ENCODE data around the gene TMIE. TPM values are rescaled to one million over a fixed set of nuclear protein-coding genes. Genes with fewer than 3 reads are reported as not detected.

TMIE gene
- total and polyA plus RNA-seq, 2 of the 8 experiments (the other 6 are each of a cell fraction or from before 2014, with no cell fraction given) = 0.45 to 0.67 TPM

DNA sequence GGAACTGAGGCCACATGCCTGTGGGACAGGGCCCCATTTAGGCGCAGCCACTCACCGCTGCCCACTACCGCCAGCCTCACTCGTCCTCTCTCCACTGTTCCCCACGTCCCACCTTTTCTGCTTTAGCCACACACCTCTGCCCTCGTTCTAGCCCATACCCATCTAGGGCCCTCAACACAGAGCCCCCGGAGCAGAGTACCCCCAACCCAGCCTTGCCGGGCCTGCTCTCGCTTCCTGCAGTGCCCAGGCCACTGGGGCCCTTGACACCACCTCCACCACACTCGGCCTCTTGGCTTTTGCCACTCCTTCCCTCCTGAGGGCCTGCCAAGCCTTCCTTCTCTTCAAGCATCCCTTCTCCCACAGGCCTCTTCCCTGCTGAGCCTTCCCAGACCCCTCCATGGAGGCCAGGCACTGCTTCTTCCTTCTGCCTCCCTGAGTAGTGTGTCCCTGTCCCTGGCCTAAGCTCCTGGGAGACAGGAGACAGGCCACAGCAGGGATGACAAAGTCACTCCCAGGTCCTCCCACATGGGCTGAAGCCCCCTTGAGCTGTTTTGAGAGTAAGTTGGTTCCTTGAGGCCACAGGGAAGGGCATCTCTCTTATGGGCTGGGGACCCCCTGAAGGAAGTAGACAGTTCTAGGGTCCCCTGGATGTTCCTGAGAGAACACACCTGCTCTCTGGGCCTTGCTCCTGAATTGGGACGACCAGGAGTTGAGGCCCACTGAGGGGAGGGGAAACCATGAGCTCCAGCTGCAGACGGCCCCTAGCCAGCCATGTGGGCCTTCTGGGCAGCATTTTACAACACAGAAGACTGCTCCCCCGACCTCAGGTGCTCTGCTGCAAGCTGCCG is 12.1 kb downstream of the TMIE start:
- Histone ChIP-seq H3K9me3 (ENCODE audit: insufficient read depth in 2 of 2, low read depth in 1 of 2, low read length in 1 of 2) (no peaks in the 10 kb centered on the region; a peak in 1 of 4 replicates), H2BK12ac (ENCODE audit: low read depth, low read length) (no peak overlapping the region), H4K8ac (ENCODE audit: extremely low read depth, insufficient read depth, low read length) (no peak overlapping the region), H4K20me1 (replicated peaks in 1 of 2; ENCODE audit: control insufficient read depth in 1 of 2, insufficient read depth in 2 of 2, low read length in 2 of 2) (peaks cover 0 to 3% of the 10 kb centered on the region in 2 experiments), H3K36me3 (ENCODE audit: control insufficient read depth in 2 of 4, insufficient read depth in 4 of 4, low read length in 3 of 4) (no peaks in the 10 kb centered on the region; a peak in 1 of 8 replicates), H2AK5ac (ENCODE audit: low read depth, low read length) (no peak overlapping the region), H3K4me3 (ENCODE audit: extremely low read depth in 1 of 4, insufficient read depth in 2 of 4, low read depth in 3 of 4, low read length in 4 of 4) (no peak overlapping the region), H3K14ac (ENCODE audit: insufficient read length) (no peak overlapping the region), H3K4me1 (replicated peaks in 1 of 4; ENCODE audit: control insufficient read depth in 3 of 4, insufficient read depth in 4 of 4, low read length in 3 of 4) (no peaks in the 10 kb centered on the region; a peak in 2 of 7 replicates), H3K4me2 (ENCODE audit: insufficient read depth in 1 of 2, low read depth in 2 of 2, low read length in 2 of 2) (no peak overlapping the region), H3K23ac (ENCODE audit: insufficient read length) (no peak overlapping the region), H4K91ac (replicated peaks; ENCODE audit: insufficient read length, low read length) (no peak overlapping the region), H2BK15ac (ENCODE audit: low read length) (no peak overlapping the region), H2AFZ (ENCODE audit: low read length) (no peak overlapping the region), H3K27ac (ENCODE audit: low read depth, low read length) (no peak overlapping the region), H3K9ac (replicated peaks in 1 of 4; ENCODE audit: extremely low read depth in 1 of 4, low read depth in 3 of 4, low read length in 3 of 4) (no peak overlapping the region; a peak in 1 of 7 replicates), H3K18ac (ENCODE audit: extremely low read depth, low read length) (no peak overlapping the region), H3K79me1 (ENCODE audit: low read depth, low read length) (no peaks in the 10 kb centered on the region), H3K27me3 (replicated peaks in 1 of 4; ENCODE audit: control insufficient read depth in 3 of 4, extremely low read depth in 1 of 4, insufficient read depth in 3 of 4, low read length in 3 of 4) (no peaks in the 10 kb centered on the region; a peak in 2 of 7 replicates), H3K4ac (replicated peaks; ENCODE audit: insufficient read length, low read depth, low read length) (no peak overlapping the region), H2BK5ac (ENCODE audit: low read depth, low read length) (no peak overlapping the region; the same call in 1 of the 2 replicates), H2BK20ac (ENCODE audit: low read length) (no peak overlapping the region), H3K23me2 (ENCODE audit: low read depth, low read length) (no peaks in the 10 kb centered on the region), H2BK120ac (replicated peaks; ENCODE audit: low read depth, low read length) (no peak overlapping the region), H3K79me2 (ENCODE audit: control insufficient read depth in 1 of 2, insufficient read depth in 2 of 2, low read length in 2 of 2) (no peaks in the 10 kb centered on the region), H4K5ac (ENCODE audit: insufficient read length, low read depth, low read length) (no peak overlapping the region), H3K56ac (replicated peaks; ENCODE audit: insufficient read length, low read depth, low read length) (no peak overlapping the region)
- ChIA-PET CTCF (ENCODE audit: partially characterized antibody) (interaction anchor here (0.8 to 6.3 kb wide), 6 partner anchors 7 to 216 kb away, joined by 3 to 22 read pairs (median 6); partner anchors contain the start of gene ALS2CL), POLR2A (ENCODE audit: partially characterized antibody) (interaction anchor here (0.5 kb wide), 1 partner anchor 50 kb away, joined by 3 read pairs; no protein-coding TSS in a partner anchor)
- TF ChIP-seq SP4 (IDR thresholded peaks at IDR 0.05; ENCODE audit: low read length) = no peak
- TF ChIP-seq CHD2 (IDR thresholded peaks at IDR 0.05; ENCODE audit: low read length) = no peak
- no peak for TF ChIP-seq SAP30 (IDR thresholded peaks at IDR 0.05; ENCODE audit: insufficient read depth, insufficient replicate concordance, low read length)
- no peak for TF ChIP-seq SP2 (IDR thresholded peaks at IDR 0.05; ENCODE audit: low read length)
- TF ChIP-seq, protein P1, sequence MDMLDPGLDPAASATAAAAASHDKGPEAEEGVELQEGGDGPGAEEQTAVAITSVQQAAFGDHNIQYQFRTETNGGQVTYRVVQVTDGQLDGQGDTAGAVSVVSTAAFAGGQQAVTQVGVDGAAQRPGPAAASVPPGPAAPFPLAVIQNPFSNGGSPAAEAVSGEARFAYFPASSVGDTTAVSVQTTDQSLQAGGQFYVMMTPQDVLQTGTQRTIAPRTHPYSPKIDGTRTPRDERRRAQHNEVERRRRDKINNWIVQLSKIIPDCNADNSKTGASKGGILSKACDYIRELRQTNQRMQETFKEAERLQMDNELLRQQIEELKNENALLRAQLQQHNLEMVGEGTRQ (IDR thresholded peaks at IDR 0.05; ENCODE audit: low read length) = no peak
- TF ChIP-seq POLR2AphosphoS5 (IDR thresholded peaks at IDR 0.05; ENCODE audit: low read depth, low read length) = no peak
- TF ChIP-seq TCF12 (IDR thresholded peaks at IDR 0.05; ENCODE audit: low read depth, low read length) = no peak
- TF ChIP-seq RBBP5 (IDR thresholded peaks at IDR 0.05; ENCODE audit: borderline replicate concordance, low read depth, low read length) = no peak
- no peak for TF ChIP-seq HDAC6 (IDR thresholded peaks at IDR 0.05; ENCODE audit: low read depth, low read length)
- TF ChIP-seq, protein P2, sequence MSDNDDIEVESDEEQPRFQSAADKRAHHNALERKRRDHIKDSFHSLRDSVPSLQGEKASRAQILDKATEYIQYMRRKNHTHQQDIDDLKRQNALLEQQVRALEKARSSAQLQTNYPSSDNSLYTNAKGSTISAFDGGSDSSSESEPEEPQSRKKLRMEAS (IDR thresholded peaks at IDR 0.05) = no peak
- DNase-seq (ENCODE audit: low read depth in 1 of 2, low spot score in 2 of 2) (no peak), FAIRE-seq (no peak)
- WGBS, 2 experiments (ENCODE audit: extremely low coverage in 1 of 2, insufficient coverage in 1 of 2, insufficient read length in 1 of 2, insufficient replicate concordance in 2 of 2, low coverage in 1 of 2, low lambda C conversion rate in 2 of 2, missing lambda C conversion rate in 1 of 2) = 83% methylated on average over 13 of the region's 14 CpGs; no CpG with 5 or more reads in 1 of the 2 experiments
